NCI-H345 treated with DMSO at 0.1 percent for 48 hours (cell line): ENCODE data around the gene DERA.
"Not testable (repeated sequence)": the region's sequence is repeated elsewhere in the genome, so short reads cannot be mapped to it uniquely, and the experiment has no call there.

ENCODE experiments used
- DNase-seq: peaks from one replicate; lab custom pipeline; 2025; ENCODE audit not compliant: unreplicated experiment; lab: John Stamatoyannopoulos, UW

DERA gene

GRCh38 chr12:16002880-16003279 lies 91.7 kb downstream of the DERA start:
- DNase-seq, result no peak

GRCh38 chr12:16003460-16003859 lies 92.3 kb downstream of the DERA start:
- no peak for DNase-seq

- DNase-seq, result no peak
These were observed 95.6 kb downstream of the DERA start for GRCh38 chr12:16006752-16007151.

GRCh38 chr12:16008421-16008824 lies 97.3 kb downstream of the DERA start:
- DNase-seq, result no peak

- no peak for DNase-seq
These were observed 101.0 kb downstream of the DERA start for GRCh38 chr12:16012117-16012516.

GRCh38 chr12:16013722-16014121 lies 102.6 kb downstream of the DERA start:
- DNase-seq, result not testable (repeated sequence)

- not testable (repeated sequence) for DNase-seq
These were observed 103.3 kb downstream of the DERA start for GRCh38 chr12:16014394-16014793.

- no peak for DNase-seq
These were observed 105.6 kb downstream of the DERA start for GRCh38 chr12:16016748-16017147.

- no peak for DNase-seq
These were observed 107.2 kb downstream of the DERA start for GRCh38 chr12:16018306-16018705.

GRCh38 chr12:16019136-16019535 lies 108.0 kb downstream of the DERA start:
- DNase-seq, result no peak

- no peak for DNase-seq
These were observed 108.9 kb downstream of the DERA start for GRCh38 chr12:16020031-16020430.

- DNase-seq, result no peak
These were observed 109.9 kb downstream of the DERA start for GRCh38 chr12:16021026-16021425.

GRCh38 chr12:16021676-16022075 lies 110.5 kb downstream of the DERA start:
- no peak for DNase-seq

GRCh38 chr12:16027002-16027401 lies 115.9 kb downstream of the DERA start:
- no peak for DNase-seq

- peak; percentile 83 for DNase-seq
These were observed 119.6 kb downstream of the DERA start for GRCh38 chr12:16030744-16031143.

- DNase-seq, result no peak
These were observed 123.1 kb downstream of the DERA start for GRCh38 chr12:16034136-16034817.

GRCh38 chr12:16036073-16036472 lies 124.9 kb downstream of the DERA start:
- no peak for DNase-seq

- DNase-seq, result peak; percentile 16
These were observed 126.4 kb downstream of the DERA start for GRCh38 chr12:16037533-16037932.

- no peak for DNase-seq
These were observed 132.3 kb downstream of the DERA start for GRCh38 chr12:16043480-16043879.

GRCh38 chr12:16046266-16046665 lies 135.1 kb downstream of the DERA start:
- no peak for DNase-seq

GRCh38 chr12:16048511-16048910 lies 137.4 kb downstream of the DERA start:
- no peak for DNase-seq

GRCh38 chr12:16056910-16057309 lies 145.8 kb downstream of the DERA start:
- no peak for DNase-seq

- not testable (repeated sequence) for DNase-seq
These were observed 146.2 kb downstream of the DERA start for GRCh38 chr12:16057351-16057751.
